ENCODE data around the gene MIOX. TPM values are rescaled to one million over a fixed set of nuclear protein-coding genes. Genes with fewer than 3 reads are reported as not detected.

The MIOX gene
- total RNA-seq, 1 donor from 2014 or later: not detected

GRCh38 chr22:50504369-50505211, 17.9 kb downstream of the MIOX start:
- H3K4me3 ChIP-seq: no peak overlapping the region

GRCh38 chr22:50505276-50505775, 18.7 kb downstream of the MIOX start:
- no peak for TF ChIP-seq CTCF (IDR thresholded peaks at IDR 0.05; ENCODE audit: borderline replicate concordance)
- Histone ChIP-seq H3K27me3 (ENCODE audit: low read depth) (no peaks in the 10 kb centered on the region), H3K9me3 (replicated peaks) (no peaks in the 10 kb centered on the region), H3K4me3 (no peak overlapping the region), H3K36me3 (peaks cover 34% of the 10 kb centered on the region), H3K27ac (replicated peaks) (no peak overlapping the region), H3K4me1 (peaks cover 34% of the 10 kb centered on the region)
- intact Hi-C loops (cut with micrococcal nuclease): no loop called here
- no peak for DNase-seq

More at GRCh38 chr22:50504369-50505211, 17.9 kb downstream of the MIOX start:
- peaks cover 32% of the 10 kb centered on the region for H3K4me1 ChIP-seq
- H3K36me3 ChIP-seq: peaks cover 34% of the 10 kb centered on the region
- no peak overlapping the region for H3K27ac ChIP-seq (replicated peaks)
- TF ChIP-seq CTCF (IDR thresholded peaks at IDR 0.05; ENCODE audit: borderline replicate concordance): no peak
- intact Hi-C loops (cut with micrococcal nuclease): no loop called here
- no peaks in the 10 kb centered on the region for H3K9me3 ChIP-seq (replicated peaks)
- no peak for DNase-seq
- H3K27me3 ChIP-seq (ENCODE audit: low read depth): no peaks in the 10 kb centered on the region

DNA sequence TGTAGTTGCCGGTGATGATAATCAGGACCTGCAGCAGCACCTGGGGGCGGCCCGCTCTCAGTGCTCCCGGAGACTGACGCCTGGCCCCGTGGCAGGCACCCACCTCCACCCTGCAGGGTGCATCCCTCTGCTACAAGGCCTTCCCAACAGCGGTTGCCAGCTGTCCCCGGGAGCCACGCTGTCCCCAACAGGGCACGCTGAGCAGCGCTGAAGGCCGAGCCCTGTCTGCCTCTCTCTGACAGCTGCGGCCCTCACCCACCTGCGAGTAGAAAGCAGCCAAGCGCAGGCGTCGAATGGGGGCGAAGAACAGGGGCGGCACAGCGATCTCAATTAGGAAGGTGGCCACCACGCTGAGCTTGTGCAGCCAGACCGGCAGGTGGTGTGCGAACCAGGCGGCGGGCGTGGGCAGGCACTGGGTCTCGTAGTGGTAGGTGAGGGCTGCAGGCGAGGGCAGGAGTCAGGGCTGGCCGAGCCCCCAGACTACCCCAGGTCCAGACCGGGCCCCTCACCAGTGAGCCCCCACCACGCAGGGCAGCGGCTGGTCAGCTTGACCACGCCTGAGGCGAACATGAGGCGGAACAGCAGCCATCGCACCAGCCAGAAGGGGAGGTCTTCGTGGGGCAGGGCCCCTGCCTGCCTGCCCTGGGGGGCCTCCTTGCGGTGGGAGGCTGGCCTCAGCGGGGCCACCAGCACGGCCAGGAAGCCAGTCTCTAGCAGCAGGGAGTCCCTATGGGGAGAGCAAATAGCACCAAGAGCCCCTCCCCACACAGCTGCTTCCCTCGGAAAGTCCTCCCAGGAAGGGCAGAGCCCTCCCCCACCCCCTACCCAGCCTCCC, 19.3 kb downstream of the MIOX start:
- H3K4me3 ChIP-seq: peak overlapping the region; percentile 99
- intact Hi-C loops (cut with micrococcal nuclease): no loop called here
- TF ChIP-seq CTCF (IDR thresholded peaks at IDR 0.05; ENCODE audit: borderline replicate concordance): no peak
- DNase-seq: no peak
- H3K36me3 ChIP-seq: peaks cover 34% of the 10 kb centered on the region
- no peak overlapping the region for H3K27ac ChIP-seq (replicated peaks)
- no peaks in the 10 kb centered on the region for H3K27me3 ChIP-seq (ENCODE audit: low read depth)
- no peaks in the 10 kb centered on the region for H3K9me3 ChIP-seq (replicated peaks)
- peaks cover 34% of the 10 kb centered on the region for H3K4me1 ChIP-seq

DNA sequence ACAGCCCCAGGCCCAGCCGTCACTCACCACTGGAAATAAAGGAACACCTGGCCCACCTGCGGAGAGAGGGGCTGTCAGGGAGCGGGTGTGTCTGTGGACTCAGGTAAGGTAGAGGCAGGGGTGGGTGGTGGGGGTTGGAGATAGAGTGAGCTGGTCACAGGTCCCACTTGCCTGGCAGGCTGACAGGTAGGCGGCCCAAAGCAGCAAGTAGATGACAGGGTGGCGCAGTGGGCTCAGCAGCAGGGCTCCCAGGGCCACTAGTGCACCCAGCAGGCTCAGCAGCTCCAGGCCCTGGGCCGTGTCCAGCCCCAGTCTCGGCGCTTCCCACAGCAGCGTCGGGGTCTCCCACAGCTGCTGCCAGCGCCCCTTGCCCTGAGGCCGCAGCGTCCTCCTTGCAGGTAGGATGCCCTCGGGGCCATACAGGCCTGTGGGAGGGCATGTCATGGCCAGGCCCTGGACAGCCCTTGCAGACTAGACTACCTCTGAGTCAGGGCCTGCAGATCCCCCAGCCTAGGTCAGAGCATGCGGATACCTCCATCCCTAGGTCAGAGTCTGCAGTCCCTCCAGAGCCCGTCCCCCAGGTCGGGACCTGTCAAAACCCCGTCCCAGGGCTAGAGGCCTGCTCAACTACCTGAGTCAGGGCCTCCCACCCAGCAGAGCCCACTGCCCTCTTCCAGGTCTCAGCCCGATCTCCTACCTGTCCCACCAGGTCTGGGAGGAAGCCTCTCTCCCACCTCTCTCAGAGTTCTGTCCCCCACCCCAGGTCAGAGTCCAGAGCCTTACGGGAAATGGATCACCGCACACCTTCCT, 20.2 kb downstream of the MIOX start:
- Histone ChIP-seq H3K27ac (replicated peaks) (peak overlapping the region; percentile 94), H3K36me3 (peaks cover 34% of the 10 kb centered on the region), H3K4me3 (peak overlapping the region; percentile 99), H3K27me3 (ENCODE audit: low read depth) (no peaks in the 10 kb centered on the region), H3K4me1 (peaks cover 34% of the 10 kb centered on the region), H3K9me3 (replicated peaks) (no peaks in the 10 kb centered on the region)
- intact Hi-C loops (cut with micrococcal nuclease): no loop called here
- DNase-seq: no peak
- no peak for TF ChIP-seq CTCF (IDR thresholded peaks at IDR 0.05; ENCODE audit: borderline replicate concordance)

Measured in left ventricle myocardium inferior (tissue), 1 donor.